Ascending aorta (tissue), 2 donors: ENCODE results near the gene SNX9. TPM values are rescaled to one million over a fixed set of nuclear protein-coding genes. Genes with fewer than 3 reads are reported as not detected.

Source experiments
- DNase-seq, 2 donors: peaks; one replicate each; pipeline ENCODE4 v3.0.0-alpha.2; 2019; ENCODE audit warnings: low spot score in 2 of 2
- H3K27ac ChIP-seq, 2 donors: fragments of 200-600 bp; sonication (generic); one replicate each; pipeline ENCODE4 v1.5.1; 2016 to 2017; ENCODE audit warnings: mild to moderate bottlenecking in 1 of 2
- H3K27me3 ChIP-seq: fragments of 200-600 bp; sonication (generic); one replicate; pipeline ENCODE4 v1.5.1; 2017
- H3K36me3 ChIP-seq, 2 donors: fragments of 200-600 bp; sonication (generic); one replicate each; pipeline ENCODE4 v1.5.1; 2016
- H3K4me1 ChIP-seq, 2 donors: fragments of 200-600 bp; sonication (generic); one replicate each; pipeline ENCODE4 v1.5.1; 2016 to 2017; ENCODE audit warnings: mild to moderate bottlenecking in 1 of 2
- H3K4me3 ChIP-seq, 2 donors: fragments of 200-600 bp; sonication (generic); one replicate each; pipeline ENCODE4 v1.5.1; 2016 to 2017; ENCODE audit warnings: mild to moderate bottlenecking in 1 of 2
- H3K9me3 ChIP-seq, 2 donors: fragments of 200-600 bp; sonication (generic); one replicate each; pipeline ENCODE4 v1.5.1; 2016
- intact Hi-C: fragments of 100-400 bp; cut with DNase I; formaldehyde crosslinking; loops from one replicate; pipeline ENCODE4 v1.15.1; 2023
- total RNA-seq: library from RNA; depleted of rRNA; stranded (reverse); fragments of >200 nt; gene quantifications from one replicate; pipeline ENCODE4 v1.1.0, GENCODE V29; 2016
- TF ChIP-seq, protein P1 (sequence below), 3 experiments: fragments of 200-600 bp in 2 of 3; fragments of 450-650 bp in 1 of 3; sonication (generic) in 2 of 3; IDR thresholded peaks; one replicate each; pipeline ENCODE4 v1.5.1; 2016 to 2019; ENCODE audit warnings: antibody characterized with exemption in 3 of 3, mild to moderate bottlenecking in 1 of 3, moderate library complexity in 1 of 3

The SNX9 gene
- total RNA-seq, 1 donor from 2014 or later, result 55.2 TPM

DNA sequence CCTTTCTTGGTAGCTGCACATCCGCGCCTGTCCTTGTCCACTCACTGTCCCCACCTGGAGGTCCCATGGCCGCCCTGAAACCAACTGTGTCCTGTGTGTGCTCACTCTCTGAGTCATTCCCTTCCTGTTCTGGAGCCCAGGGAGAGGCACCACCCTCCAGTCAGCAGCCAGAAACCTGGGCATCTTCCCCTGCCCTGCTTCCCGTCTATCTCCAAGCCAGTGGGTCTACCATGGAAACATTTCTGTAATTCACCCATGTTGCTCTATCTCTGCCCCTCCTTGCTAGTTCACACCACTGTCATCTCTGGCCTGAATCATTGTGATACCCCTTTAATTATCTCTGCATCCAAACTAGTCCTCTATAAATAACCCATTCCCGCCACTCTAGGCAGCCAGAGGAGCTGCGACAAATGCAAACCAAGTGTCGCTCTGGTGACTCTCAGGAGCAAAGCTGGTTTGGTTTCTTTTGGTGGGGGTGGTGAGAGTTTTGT is 129.9 kb downstream of the SNX9 start:
- Histone ChIP-seq H3K27ac (no peak overlapping the region), H3K4me1 (no peaks in the 10 kb centered on the region), H3K27me3 (no peaks in the 10 kb centered on the region), H3K4me3 (no peak overlapping the region), H3K9me3 (peaks cover 0 to 4% of the 10 kb centered on the region in 2 donors), H3K36me3 (no peaks in the 10 kb centered on the region)
- DNase-seq, result no peak
- TF ChIP-seq, protein P1, sequence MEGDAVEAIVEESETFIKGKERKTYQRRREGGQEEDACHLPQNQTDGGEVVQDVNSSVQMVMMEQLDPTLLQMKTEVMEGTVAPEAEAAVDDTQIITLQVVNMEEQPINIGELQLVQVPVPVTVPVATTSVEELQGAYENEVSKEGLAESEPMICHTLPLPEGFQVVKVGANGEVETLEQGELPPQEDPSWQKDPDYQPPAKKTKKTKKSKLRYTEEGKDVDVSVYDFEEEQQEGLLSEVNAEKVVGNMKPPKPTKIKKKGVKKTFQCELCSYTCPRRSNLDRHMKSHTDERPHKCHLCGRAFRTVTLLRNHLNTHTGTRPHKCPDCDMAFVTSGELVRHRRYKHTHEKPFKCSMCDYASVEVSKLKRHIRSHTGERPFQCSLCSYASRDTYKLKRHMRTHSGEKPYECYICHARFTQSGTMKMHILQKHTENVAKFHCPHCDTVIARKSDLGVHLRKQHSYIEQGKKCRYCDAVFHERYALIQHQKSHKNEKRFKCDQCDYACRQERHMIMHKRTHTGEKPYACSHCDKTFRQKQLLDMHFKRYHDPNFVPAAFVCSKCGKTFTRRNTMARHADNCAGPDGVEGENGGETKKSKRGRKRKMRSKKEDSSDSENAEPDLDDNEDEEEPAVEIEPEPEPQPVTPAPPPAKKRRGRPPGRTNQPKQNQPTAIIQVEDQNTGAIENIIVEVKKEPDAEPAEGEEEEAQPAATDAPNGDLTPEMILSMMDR (IDR thresholded peaks at IDR 0.05), result no peak
- intact Hi-C loops, result no loop called here

DNA sequence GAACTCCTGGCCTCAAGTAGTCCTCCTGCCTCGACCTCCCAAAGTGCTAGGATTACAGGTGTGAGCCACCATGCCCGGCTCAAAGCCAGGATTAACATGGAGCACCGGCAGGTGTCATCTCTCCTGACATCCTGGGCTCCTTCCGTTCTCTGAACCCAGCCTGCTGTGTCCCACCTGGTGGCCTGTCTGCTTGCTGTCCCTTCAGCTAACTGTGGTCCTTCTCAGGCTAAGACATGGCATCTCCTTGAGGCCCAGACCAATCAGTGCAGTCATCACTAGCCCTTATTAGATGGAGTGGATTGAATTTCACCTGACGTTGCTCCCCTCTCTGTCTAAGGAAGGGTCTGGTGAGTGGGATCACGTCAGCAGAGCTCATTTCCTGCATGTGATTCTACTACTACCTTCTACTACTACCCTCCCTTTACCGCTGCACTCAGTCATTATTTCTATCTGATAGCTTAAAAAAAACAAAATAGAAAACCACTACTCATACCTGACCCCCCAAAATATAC is 130.6 kb downstream of the SNX9 start:
- no peak for DNase-seq
- no peaks in the 10 kb centered on the region for H3K4me1 ChIP-seq
- H3K9me3 ChIP-seq, result peaks cover 0 to 12% of the 10 kb centered on the region in 2 donors
- H3K27ac ChIP-seq, result peak overlapping the region; percentile 41 to 54
- intact Hi-C loops, result no loop called here
- H3K36me3 ChIP-seq, result no peaks in the 10 kb centered on the region
- peak overlapping the region; percentile 18 to 59 for H3K4me3 ChIP-seq
- H3K27me3 ChIP-seq, result no peaks in the 10 kb centered on the region
- TF ChIP-seq, protein P1 (IDR thresholded peaks at IDR 0.05), result no peak

DNA sequence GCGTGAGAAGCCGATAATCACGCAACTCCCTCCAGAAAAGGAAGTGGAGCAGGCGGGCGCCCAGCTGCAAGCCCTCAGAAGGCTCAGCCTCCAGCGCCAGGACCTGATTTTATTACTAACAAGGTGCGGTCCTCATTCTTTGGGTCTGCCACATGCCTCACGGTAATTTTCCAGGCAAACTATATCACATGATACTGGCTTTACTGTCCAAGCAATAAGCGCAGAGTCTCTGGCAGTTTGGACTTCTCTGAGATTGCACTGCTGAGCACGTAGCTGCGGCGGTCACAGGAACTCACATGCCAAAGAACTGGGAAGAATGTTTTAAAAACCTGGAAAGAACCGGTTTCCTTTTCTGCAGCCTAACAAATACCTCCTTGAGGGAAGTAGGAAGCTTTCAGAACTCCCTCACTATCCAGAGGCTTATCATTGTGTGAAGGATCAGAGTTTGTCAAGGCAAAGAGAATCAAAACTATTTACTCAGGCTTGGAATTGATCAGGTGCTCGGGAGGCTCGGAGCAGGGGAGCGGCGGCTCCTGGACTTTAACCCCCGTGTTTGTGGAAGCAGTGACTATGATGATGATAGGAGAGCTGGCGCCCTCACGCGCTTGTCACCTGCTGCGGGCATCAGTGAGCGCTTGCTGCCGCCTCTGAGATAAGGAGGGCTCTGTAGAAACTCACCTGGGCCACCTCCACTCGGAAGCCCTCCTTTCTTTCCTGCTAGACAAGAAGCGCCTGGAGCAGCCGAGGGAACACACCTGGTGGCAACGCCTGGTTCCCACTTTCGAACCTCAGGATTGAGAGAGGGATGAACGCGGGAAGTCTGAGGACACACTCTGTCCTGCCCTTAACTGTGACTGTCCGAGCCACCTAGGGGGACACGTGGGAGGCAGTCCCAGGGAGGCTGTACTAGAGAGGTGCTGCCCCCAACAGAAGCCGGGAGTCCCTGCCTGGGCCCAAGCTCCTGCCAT is 131.4 kb downstream of the SNX9 start:
- DNase-seq, result no peak
- TF ChIP-seq, protein P1 (IDR thresholded peaks at IDR 0.05), result no peak

DNA sequence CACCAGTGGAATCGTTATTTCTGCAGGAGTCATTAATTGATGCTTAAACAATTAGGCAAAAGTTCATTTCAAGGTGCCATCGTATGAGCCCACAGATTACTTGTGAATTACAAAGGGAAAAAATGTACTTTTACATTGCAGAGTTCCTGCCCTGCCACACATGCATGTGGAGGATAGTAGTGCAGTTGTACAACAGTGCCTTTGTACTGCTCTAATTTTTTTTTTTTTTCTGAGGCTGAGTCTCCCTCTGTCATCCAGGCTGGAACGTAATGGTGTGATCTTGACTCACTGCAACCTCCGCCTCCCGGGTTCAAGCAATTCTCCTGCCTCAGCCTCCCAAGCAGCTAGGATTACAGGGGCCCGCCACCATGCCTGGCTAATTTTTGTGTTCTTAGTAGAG is 132.6 kb downstream of the SNX9 start:
- Histone ChIP-seq H3K4me1 (no peaks in the 10 kb centered on the region), H3K4me3 (no peak overlapping the region), H3K9me3 (peaks cover 5 to 24% of the 10 kb centered on the region in 2 donors), H3K36me3 (no peaks in the 10 kb centered on the region), H3K27me3 (no peaks in the 10 kb centered on the region), H3K27ac (no peak overlapping the region)
- intact Hi-C loops, result no loop called here
- DNase-seq, result no peak
- TF ChIP-seq, protein P1 (IDR thresholded peaks at IDR 0.05), result no peak

More for the DNA sequence above, 131.4 kb downstream of the SNX9 start:
- Histone ChIP-seq H3K4me1 (no peaks in the 10 kb centered on the region), H3K27ac (peak overlapping the region; percentile 41 to 54), H3K36me3 (no peaks in the 10 kb centered on the region), H3K4me3 (peak overlapping the region; percentile 18 to 59), H3K27me3 (no peaks in the 10 kb centered on the region), H3K9me3 (peaks cover 5 to 20% of the 10 kb centered on the region in 2 donors)
- intact Hi-C loops, result no loop called here

DNA sequence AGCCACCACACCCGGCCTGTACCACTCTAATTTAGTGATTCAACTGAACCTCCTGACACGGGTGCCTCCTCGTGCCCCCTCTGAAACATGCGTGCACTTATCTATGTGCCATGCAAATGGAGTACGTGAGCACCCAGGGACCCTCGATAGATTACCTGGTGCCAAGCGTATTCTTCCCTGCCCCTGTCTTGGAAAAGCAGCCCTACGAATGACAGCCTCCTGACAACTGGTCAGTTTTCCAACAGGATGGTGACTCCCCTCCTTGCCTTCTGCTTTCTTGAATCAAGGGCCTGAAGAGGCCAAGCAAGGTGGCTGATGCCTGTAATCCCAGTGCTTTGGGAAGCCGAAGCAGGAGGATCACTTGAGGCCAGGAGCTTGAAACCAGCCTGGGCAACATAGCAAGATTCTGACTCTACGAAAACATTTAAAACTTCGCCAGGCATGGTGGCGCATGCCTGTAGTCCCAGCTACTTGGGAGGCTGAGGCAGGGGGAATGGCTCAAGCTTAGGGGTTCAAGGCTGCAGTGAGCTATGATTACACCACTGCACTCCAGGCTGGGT is 133.2 kb downstream of the SNX9 start:
- intact Hi-C loops, result no loop called here
- DNase-seq, result no peak
- TF ChIP-seq, protein P1 (IDR thresholded peaks at IDR 0.05), result no peak
- no peak overlapping the region for H3K4me3 ChIP-seq
- H3K27ac ChIP-seq, result no peak overlapping the region
- H3K4me1 ChIP-seq, result no peaks in the 10 kb centered on the region
- H3K27me3 ChIP-seq, result no peaks in the 10 kb centered on the region
- H3K36me3 ChIP-seq, result no peaks in the 10 kb centered on the region
- peaks cover 5 to 24% of the 10 kb centered on the region in 2 donors for H3K9me3 ChIP-seq
